Upper lobe of left lung (tissue), 6 donors: Measurements from ENCODE around the gene LINGO1. TPM values are rescaled to one million over a fixed set of nuclear protein-coding genes. Genes with fewer than 3 reads are reported as not detected.

Experiments
- ATAC-seq, 2 donors: fragments of 200-7000 bp; cut with Tn5 transposase; one replicate each; pipeline ENCODE4 v1.9.1; 2022; ENCODE audit warnings: mild to moderate bottlenecking in 2 of 2, moderate library complexity in 2 of 2; ENCODE audit not compliant: low FRiP score in 2 of 2
- DNase-seq, 2 donors: peaks; one replicate each; pipeline ENCODE4 v3.0.0-alpha.2; 2019 to 2020
- H3K27ac ChIP-seq, 4 donors: fragments of 200-600 bp; sonication (generic); one replicate each; pipeline ENCODE4 v1.5.1; 2016 to 2019
- H3K27me3 ChIP-seq, 4 donors: fragments of 200-600 bp; sonication (generic); one replicate each; pipeline ENCODE4 v1.5.1; 2017 to 2019
- H3K36me3 ChIP-seq, 4 donors: fragments of 200-600 bp; sonication (generic); one replicate each; pipeline ENCODE4 v1.5.1; 2016 to 2019
- H3K4me1 ChIP-seq, 4 donors: fragments of 200-600 bp; sonication (generic); one replicate each; pipeline ENCODE4 v1.5.1; 2018 to 2019
- H3K4me3 ChIP-seq, 4 donors: fragments of 200-600 bp; sonication (generic); one replicate each; pipeline ENCODE4 v1.5.1; 2017 to 2019; ENCODE audit warnings: mild to moderate bottlenecking in 2 of 4, moderate library complexity in 1 of 4
- H3K9me3 ChIP-seq, 4 donors: fragments of 200-600 bp; sonication (generic); one replicate each; pipeline ENCODE4 v1.5.1; 2018 to 2019
- CTCF ChIP-seq, 6 experiments: fragments of 450-650 bp in 4 of 6; fragments of 200-600 bp in 2 of 6; sonication (generic) in 2 of 6; IDR thresholded peaks; one replicate each; pipeline ENCODE4 v1.5.1; 2016 to 2019; ENCODE audit warnings: antibody characterized with exemption in 6 of 6
- EP300 ChIP-seq, 4 donors: sonication (generic); formaldehyde crosslinking; IDR thresholded peaks; one replicate each; pipeline ENCODE4 v1.5.1; 2017; ENCODE audit warnings: antibody characterized with exemption in 4 of 4, control low read depth in 2 of 4
- POLR2A ChIP-seq, 4 donors: fragments of 450-650 bp; IDR thresholded peaks; one replicate each; pipeline ENCODE4 v1.5.1; 2016 to 2017; ENCODE audit warnings: antibody characterized with exemption in 4 of 4, mild to moderate bottlenecking in 2 of 4
- POLR2AphosphoS5 ChIP-seq, 2 donors: sonication (generic); formaldehyde crosslinking; IDR thresholded peaks; one replicate each; pipeline ENCODE4 v1.5.1; 2017; ENCODE audit warnings: antibody characterized with exemption in 2 of 2
- WGBS, 2 donors: methylation state at CpG; one replicate each; pipeline ENCODE4 v1.1.5; 2017 to 2018; 5-methylcytosine and 5-hydroxymethylcytosine counted together
- total RNA-seq, 6 donors: library from RNA; depleted of rRNA in 4 of 6; stranded (reverse); fragments of >200 nt in 4 of 6; gene quantifications; one replicate each; pipeline versions ENCODE4 v1.1.0 to v1.2.1, GENCODE V29; 2016 to 2021
- donor health status: DM: no; HTN: no; CAD: no; lungs with moderate emphysema.
- donor health status: DM: no; HTN: yes; CAD: no; lungs with severe emphysema.

LINGO1 gene
- total RNA-seq, 6 donors from 2014 or later, result 0.15 to 0.84 (median 0.43) TPM; not detected in 2

- Histone ChIP-seq H3K9me3 (no peaks in the 10 kb centered on the region), H3K4me3 (no peak overlapping the region), H3K36me3 (no peaks in the 10 kb centered on the region), H3K27me3 (no peaks in the 10 kb centered on the region), H3K4me1 (no peaks in the 10 kb centered on the region), H3K27ac (no peak overlapping the region)
- DNase-seq, result peak in 1 of 2 donors; percentile 51
- TF ChIP-seq POLR2AphosphoS5 (IDR thresholded peaks at IDR 0.05) (no peak), POLR2A (IDR thresholded peaks at IDR 0.05) (no peak), CTCF (IDR thresholded peaks at IDR 0.05) (no peak), EP300 (IDR thresholded peaks at IDR 0.05) (no peak)
- no peak for ATAC-seq
- WGBS, 2 donors, result 86 to 95% methylated on average over 7 of the region's 12 CpGs
Observed at GRCh38 chr15:77665530-77666295, 33.0 kb upstream of the LINGO1 start.

GRCh38 chr15:77664428-77664827 lies 31.7 kb upstream of the LINGO1 start:
- DNase-seq, result no peak
- Histone ChIP-seq H3K27me3 (no peaks in the 10 kb centered on the region), H3K4me1 (no peaks in the 10 kb centered on the region), H3K36me3 (no peaks in the 10 kb centered on the region), H3K9me3 (no peaks in the 10 kb centered on the region), H3K27ac (no peak overlapping the region), H3K4me3 (no peak overlapping the region)
- 72% methylated on average over 4 of the region's 5 CpGs; no CpG with 5 or more reads in 1 of the 2 donors for WGBS, 2 donors
- no peak for ATAC-seq
- TF ChIP-seq CTCF (IDR thresholded peaks at IDR 0.05) (no peak), POLR2AphosphoS5 (IDR thresholded peaks at IDR 0.05) (no peak)

GRCh38 chr15:77663256-77663655 lies 30.5 kb upstream of the LINGO1 start:
- H3K27me3 ChIP-seq, result no peaks in the 10 kb centered on the region
- H3K4me3 ChIP-seq, result no peak overlapping the region
- 61 to 72% methylated on average over 5 of the region's 5 CpGs for WGBS, 2 donors

GRCh38 chr15:77659350-77660321 lies 26.9 kb upstream of the LINGO1 start:
- H3K27me3 ChIP-seq, result peaks cover 0 to 6% (median 0%) of the 10 kb centered on the region in 4 donors
- TF ChIP-seq EP300 (IDR thresholded peaks at IDR 0.05) (no peak), POLR2AphosphoS5 (IDR thresholded peaks at IDR 0.05) (no peak), CTCF (IDR thresholded peaks at IDR 0.05) (peak in 1 of 6 experiments; percentile 13), POLR2A (IDR thresholded peaks at IDR 0.05) (no peak)

More at GRCh38 chr15:77663256-77663655, 30.5 kb upstream of the LINGO1 start:
- Histone ChIP-seq H3K9me3 (no peaks in the 10 kb centered on the region), H3K27ac (no peak overlapping the region), H3K4me1 (no peaks in the 10 kb centered on the region), H3K36me3 (no peaks in the 10 kb centered on the region)
- DNase-seq (no peak), ATAC-seq (no peak)
- TF ChIP-seq POLR2AphosphoS5 (IDR thresholded peaks at IDR 0.05) (no peak), POLR2A (IDR thresholded peaks at IDR 0.05) (no peak), EP300 (IDR thresholded peaks at IDR 0.05) (no peak), CTCF (IDR thresholded peaks at IDR 0.05) (no peak)

More at GRCh38 chr15:77659350-77660321, 26.9 kb upstream of the LINGO1 start:
- no peak overlapping the region for H3K4me3 ChIP-seq
- no peak for ATAC-seq
- no peaks in the 10 kb centered on the region for H3K4me1 ChIP-seq
- DNase-seq, result peak in 1 of 2 donors; percentile 46
- no peaks in the 10 kb centered on the region for H3K36me3 ChIP-seq
- no peaks in the 10 kb centered on the region for H3K9me3 ChIP-seq
- H3K27ac ChIP-seq, result no peak overlapping the region
- 57 to 84% methylated on average over 6 to 12 of the region's 12 CpGs for WGBS, 2 donors
